HG03460 (cell line): ENCODE data around the gene BRK1.
A peak's percentile ranks its signal among the peaks of the same experiment; 100 is the strongest.
"Not testable (repeated sequence)": the region's sequence is repeated elsewhere in the genome, so short reads cannot be mapped to it uniquely, and the experiment has no call there.

Experiments used
- ATAC-seq: cut with Tn5 transposase; IDR thresholded peaks from one replicate; pipeline ENCODE4 v1.9.1; 2021; ENCODE audit not compliant: unreplicated experiment

Gene BRK1

DNA sequence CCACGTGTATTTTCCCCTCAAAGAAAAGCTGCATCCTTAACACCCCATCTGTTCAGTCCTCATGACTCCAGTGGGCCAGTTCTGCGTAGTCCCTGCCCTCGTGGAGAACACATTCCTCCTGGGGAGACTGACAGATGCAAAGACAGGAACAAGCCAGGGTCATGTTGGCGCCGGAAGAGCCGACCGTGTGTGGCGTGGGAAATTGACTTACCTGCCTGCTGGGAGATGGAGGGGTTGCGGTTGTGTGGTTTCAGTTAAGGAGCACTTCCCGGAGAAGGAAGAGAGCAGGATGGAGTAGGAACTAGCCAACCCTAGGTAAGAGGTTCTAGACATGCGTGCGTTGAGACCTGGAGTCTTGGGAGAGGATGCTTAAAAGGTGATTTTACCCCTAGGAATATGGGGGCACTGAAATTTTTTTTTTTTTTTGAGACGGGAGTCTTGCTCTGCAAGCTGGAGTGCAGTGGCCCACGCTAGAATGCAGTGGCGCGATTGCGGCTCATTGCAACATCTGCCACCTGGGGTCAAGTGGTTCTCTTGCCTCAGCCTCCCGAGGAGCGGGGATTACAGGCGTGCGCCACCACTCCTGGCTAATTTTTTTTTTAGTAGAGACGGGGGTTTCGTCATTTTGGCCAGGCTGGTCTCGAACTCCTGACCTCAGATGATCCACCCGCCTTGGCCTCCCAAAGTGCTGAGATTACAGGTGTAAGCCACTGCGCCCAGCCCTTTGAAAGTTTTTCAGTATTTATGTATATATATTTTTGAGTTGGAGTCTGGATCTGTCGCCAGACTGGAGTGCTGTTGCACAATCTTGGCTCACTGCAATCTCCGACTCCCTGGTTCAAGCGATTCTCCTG is 27.5 kb downstream of the BRK1 start:
- ATAC-seq: no peak

DNA sequence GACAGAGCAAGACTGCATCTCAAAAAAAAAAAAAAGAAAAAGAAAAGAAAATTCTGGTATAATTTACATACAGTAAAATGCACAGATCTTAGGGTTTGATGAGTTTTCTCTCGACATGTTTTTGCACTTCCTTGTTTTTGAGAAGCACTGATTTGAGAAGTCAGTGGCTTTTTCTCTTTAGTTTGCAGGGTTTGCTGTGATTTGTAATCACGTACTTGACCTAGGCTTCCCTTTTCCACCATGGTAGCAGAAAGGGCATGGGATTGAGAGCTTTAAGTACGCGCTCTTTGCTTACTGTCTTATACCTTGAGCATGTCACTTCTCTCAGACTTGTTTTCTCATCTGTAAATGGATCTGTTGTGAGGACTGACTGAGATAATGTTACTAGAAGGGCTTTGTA is 30.2 kb downstream of the BRK1 start:
- ATAC-seq: no peak

- no peak for ATAC-seq
Observed at GRCh38 chr3:10149226-10149625, 33.8 kb downstream of the BRK1 start.

DNA sequence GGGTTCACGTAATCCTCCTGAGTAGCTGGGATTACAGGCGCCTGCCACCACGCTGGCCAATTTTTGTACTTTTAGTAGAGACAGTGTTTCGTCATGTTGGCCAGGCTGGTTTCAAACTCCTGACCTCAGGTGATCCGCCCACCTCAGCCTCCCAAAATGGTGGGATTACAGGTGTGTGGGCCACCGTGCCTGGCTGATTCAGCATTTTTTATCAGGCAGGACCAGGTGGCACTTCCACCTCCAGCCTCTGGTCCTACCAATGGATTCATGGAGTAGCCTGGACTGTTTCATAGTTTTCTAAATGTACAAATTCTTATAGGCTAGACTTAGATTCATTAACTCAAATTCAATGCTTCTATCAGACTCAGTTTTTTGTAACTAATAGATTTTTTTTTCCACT is 35.5 kb downstream of the BRK1 start:
- ATAC-seq: no peak

DNA sequence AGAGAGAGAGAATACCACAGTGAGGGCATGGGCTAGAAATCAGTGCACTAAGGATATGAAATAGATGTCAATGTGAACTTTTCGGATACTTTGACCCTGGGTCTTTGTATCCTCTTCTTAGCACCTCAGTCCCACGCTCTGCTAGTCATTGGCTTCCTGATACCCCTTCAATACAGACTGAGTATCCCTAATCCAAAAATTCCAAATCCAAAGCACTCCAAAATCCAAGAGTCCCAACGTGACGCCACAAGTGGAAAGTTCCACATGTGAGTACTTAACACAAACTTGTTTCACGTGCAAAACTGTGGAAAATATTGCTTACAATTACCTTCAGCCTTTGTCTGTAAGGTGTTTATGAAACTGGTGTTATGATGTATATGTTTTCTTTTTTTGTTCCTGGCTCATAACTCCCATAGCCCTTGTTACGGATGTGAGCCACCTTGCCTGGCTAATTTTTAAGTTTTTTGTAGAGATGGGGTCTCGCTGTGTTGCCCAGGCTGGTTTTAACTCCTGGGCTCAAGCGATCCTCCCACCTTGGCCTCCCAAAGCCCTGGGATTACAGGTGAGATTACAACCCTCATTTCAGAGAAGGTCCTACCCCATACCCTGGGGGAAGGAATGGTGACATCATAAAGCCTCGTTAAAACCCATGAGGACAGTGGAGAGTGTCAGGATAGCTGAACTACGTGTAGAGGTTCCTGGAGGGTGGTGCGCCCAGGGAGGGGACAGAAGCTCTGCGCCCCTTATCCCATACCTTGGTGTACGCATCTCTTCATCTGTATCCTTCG is 39.1 kb downstream of the BRK1 start:
- ATAC-seq: no peak

DNA sequence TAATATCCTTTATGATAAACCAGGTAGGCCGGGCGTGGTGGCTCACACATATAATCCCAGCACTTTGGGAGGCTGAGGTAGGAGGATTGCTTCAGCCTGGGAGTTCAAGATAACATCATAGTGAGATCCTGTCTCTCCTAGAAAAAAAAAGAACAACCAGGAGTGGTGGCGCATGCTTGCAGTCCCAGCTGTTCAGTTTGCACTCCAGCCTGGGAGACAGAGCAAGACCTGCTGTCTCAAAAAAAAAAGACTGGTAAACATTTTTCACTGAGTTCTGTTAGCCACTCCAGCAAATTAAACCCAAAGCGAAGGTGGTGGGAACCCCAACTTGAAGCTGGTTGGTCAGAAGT is 39.6 kb downstream of the BRK1 start:
- ATAC-seq: no peak

DNA sequence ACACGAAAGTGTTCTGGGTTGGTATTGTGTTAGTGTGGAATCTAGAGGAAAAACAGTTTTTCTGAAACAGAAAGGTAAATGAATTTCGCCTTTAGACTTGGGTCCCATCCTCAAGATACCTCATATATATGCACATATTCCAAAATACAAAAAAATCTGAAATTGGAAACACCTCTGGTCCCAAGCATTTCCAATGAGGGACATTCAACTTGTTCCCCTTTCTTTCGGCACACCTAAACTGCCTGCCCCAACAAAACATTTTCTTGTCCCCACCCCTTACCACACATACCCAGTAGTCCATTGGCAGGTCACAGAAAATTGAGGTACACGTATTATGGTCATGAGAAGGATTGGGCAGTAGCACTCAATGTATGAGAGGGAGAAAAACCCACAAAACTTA is 40.2 kb downstream of the BRK1 start:
- no peak for ATAC-seq

DNA sequence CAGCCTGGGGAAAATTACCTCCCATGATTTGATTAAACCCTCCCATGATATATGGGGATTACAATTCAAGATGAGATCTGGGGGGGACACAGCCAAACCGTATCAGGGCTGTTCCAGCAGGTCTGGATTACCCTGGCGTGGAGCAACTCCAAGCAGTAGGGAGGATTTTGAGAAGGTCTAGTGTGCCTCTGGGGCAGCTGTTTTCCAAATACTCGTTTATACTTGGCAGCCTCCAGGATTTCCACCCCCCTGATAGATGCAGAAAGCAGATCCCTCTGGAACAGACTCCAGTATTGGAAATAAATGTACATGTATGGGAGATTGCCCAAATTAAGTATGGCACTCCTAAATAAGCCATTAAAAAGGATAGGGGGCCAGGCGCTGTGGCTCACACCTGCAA is 41.6 kb downstream of the BRK1 start:
- no peak for ATAC-seq

DNA sequence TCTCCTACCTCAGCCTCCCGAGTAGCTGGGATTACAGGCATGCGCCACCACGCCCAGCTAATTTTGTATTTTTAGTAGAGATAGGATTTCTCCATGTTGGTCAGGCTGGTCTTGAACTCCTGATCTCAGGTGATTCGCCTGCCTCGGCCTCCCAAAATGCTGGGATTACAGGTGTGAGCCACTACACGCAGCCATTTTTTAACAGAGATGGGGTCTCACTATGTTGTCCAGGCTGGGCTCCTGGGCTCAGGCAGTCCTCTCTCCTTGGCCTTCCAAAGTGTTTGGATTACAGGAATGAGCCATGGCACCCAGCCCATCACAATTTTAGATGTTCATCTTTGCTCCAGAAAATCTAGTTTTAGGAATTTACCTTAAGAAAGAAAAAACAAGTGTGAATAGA is 43.1 kb downstream of the BRK1 start:
- ATAC-seq: not testable (repeated sequence)

DNA sequence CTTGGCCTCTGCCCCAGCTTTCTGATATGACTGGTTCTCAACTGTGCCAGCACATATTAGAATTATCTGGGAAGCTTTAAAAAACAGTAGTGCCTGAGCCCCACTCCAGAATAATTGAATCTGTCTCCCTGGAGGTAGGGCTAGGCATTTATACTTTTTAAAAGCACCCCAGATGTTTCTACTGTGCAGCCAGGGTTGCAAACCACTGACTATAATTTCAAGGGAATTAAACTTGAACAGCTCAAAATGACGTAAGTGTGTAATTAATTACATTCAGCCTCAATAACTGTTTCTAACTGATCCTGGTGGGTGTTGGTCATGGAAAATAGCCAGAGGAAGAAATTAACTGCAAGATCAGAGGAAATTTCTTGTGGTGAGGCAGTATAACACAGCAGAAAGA is 44.9 kb downstream of the BRK1 start:
- no peak for ATAC-seq

DNA sequence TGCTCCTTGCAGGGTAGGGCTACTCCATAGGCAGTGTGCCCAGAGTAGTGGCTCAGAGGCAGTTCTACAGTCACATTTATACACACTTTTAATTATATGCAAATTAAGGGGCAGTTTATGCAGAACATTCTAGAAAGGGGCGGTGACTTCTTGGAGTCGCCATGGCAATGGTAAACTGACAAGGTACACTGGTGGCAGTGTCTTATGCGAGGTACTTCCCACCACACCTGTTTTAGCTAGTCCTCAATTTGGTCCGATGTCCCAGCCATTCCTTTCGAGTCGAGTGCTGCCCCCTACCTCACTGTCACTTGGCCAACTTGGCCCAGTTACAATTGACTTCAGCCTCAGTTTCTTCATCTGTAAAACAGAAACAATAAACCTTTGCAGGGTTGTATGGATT is 45.5 kb downstream of the BRK1 start:
- ATAC-seq: no peak

DNA sequence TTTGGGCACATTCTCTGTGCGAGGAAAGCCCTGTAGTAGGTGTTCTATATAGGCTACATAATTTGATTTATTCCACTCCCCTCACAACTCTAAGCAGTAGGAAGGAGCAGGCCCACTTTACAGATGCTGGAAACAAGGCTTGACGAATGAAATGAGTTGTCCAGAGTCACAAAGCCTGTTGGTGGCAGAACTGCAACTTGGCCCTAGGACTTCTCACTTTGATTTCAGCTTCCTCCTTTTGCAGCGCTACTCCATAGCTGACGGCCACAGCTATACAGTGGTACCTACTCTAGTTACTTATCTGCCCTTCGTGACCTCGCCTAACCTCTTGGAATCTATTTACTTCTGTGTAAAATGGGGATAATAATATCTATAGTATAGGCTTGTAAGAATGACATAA is 46.7 kb downstream of the BRK1 start:
- ATAC-seq: no peak

DNA sequence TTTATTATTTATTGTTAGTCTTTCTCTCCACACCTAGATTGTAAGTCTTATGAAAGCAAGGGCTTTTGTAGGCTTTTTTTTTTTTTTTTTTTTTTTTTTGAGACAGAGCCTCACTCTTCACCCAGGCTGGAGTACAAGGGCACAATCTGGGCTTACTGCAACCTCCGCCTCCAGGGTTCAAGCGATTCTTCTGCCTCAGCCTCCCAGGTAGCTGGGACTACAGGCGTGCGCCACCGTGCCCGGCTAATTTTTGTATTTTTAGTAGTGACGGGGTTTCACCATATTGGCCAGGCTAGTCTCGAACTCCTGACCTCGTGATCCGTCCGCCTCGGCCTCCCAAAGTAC is 48.7 kb downstream of the BRK1 start:
- not testable (repeated sequence) for ATAC-seq

- ATAC-seq: peak; percentile 85
Observed at GRCh38 chr3:10164546-10165393, 49.3 kb downstream of the BRK1 start, which contains the start of gene IRAK2. IRAK2 (plus strand) TSS chr3:10164919; CDS start chr3:10164955, 36 bp downstream.

DNA sequence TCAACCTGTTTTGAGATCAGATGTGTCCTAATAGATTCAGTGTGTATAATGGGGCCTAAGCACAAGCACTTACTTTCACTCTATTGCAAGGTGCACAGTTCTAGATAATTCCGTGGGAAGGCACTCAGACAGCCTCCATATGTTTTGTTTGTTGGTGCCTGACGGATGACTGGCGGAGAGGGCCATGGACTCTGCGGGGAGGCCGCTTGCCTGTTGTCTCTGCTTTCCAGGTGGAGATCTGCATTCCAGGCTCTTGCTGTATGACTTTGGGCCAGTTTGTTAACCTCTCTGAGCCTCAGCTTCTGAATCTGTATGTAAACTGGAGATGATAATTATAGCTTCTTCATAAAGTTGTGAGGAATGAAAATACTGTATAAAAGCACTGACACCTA is 50.7 kb downstream of the BRK1 start:
- ATAC-seq: no peak

DNA sequence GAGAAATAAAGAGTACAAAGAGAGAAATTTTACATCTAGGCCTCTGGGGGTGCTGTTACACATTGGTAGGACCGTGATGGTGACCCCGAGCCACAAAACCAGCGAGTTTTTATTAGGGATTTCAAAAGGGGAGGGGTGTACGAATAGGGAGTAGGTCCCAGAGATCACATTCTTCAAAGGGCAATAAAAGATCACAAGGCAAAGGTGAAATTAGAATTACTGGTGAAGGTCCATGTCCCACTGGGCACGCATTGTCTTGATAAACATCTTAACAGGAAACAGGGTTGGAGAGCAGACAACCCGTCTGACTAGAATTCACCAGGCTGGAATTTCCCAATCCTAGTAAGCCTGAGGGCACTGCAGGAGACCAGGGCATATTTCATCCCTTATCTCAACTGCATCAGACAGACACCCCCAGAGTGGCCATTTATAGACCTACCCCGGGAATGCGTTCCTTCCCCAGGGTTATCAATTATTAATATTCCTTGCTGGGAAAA is 53.6 kb downstream of the BRK1 start:
- ATAC-seq: no peak

- no peak for ATAC-seq
Observed at GRCh38 chr3:10170915-10171478, 55.5 kb downstream of the BRK1 start.

- no peak for ATAC-seq
Observed at GRCh38 chr3:10173095-10173925, 57.8 kb downstream of the BRK1 start.

DNA sequence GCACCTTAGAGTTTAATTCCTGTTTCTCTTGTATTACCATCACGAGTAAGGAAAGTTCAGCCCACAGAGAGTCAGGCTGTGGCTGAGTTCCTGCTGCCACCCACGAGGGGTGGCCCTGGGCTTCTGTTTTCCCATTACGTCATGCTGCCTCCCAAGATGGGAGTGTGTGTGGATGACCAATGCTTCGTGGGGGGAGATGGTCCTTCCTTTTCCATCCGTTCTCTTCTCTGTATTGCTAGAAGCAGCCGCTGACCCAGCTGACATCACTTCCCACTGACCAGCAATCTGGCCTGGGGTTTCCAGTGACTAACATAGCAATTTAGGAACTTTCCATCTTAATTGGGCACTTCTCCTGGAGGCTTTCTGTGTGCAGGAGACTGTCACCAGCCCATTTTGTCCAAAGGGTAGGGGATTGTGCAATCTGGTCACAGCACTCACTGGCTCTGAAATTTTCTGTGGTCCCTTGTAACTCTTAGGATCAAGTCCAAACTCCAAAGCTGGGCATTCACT is 58.5 kb downstream of the BRK1 start:
- no peak for ATAC-seq

- ATAC-seq: not testable (repeated sequence)
Observed at GRCh38 chr3:10175334-10175733, 59.9 kb downstream of the BRK1 start.
